ENCODE data around the gene KRTAP16-1.
"Not testable (repeated sequence)": the region's sequence is repeated elsewhere in the genome, so short reads cannot be mapped to it uniquely, and the experiment has no call there.

The KRTAP16-1 gene

DNA sequence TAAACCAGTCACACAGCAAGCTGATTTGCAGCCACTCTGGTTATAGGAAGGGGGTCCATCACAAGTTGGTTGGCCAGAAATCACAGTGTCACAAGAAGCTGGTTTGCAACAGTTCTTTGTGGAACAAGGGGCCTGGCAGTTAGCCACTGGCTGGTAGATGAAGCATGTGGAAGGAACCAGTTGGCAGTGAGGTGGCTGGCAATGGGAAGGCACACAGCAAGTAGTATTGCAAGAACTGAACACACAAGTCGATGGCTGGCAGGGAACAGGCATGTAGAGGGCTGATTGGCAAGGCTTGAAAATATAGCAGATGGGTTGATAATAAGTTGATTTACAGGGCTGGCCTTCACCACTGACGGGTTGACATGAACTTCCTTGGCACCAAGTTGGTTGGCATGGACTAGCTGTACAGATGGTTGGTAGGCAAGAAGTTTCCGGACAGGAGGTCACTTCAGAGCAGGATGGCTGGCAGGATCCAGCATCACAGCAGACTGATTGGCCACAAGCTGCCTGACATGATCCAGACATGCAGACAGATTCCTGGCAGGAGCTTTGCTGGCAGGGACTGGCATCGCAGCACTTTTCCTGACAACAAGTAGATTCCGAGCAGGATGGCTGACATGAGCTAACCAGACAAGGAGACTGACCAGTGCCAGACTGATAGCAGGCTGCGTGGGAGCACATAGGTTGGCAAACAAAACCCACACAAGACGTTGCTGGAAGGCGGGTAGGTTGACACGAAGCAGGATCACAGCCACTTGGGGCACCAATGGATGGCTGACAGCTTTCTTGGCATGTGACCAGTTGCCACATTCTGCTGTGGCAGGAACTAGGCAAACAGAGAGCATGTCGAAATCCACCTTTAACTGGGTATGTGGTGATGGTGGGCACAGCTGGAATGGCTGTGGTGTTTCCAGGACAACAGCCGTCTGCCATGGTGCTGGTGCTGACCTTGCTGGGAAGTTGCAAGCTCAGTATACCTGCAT lies 6.9 kb downstream of the KRTAP16-1 start, which contains the start of gene KRTAP29-1:
TSS of gene KRTAP29-1 (minus strand) at position 936 of the 986 bp plus-strand sequence. CDS start at position 936, 0 bp downstream.
- peak in 4 of 14 donors; percentile 1 to 97 (median 28) for DNase-seq

DNA sequence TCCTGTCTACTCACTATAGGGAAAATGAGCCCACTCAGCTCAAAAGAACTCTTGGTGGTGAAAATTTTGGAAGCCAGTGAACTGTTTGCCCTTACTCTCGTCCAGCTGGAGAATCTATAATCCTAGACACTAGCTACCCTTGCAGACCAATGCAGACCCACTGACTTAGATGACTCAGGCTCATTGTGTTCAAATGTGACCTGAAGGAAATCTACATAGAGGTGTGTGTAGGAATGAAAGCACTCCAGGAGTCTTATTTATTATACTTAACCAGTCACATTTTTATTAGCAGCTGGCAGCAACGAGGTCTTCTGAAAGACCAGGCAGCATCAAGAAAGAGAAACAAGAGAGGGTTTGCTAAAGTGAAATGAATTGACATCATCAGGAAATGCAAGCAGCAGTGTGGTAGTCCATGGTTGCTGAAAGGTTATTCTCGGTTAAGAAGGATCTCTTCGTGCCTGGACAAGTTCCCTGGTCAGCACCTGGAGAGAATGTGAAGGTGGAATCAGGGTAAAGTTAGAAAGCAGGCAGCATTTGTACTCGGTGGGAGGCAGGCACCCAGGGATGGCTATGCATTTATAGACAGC lies 7.8 kb downstream of the KRTAP16-1 start:
- DNase-seq = no peak

DNA sequence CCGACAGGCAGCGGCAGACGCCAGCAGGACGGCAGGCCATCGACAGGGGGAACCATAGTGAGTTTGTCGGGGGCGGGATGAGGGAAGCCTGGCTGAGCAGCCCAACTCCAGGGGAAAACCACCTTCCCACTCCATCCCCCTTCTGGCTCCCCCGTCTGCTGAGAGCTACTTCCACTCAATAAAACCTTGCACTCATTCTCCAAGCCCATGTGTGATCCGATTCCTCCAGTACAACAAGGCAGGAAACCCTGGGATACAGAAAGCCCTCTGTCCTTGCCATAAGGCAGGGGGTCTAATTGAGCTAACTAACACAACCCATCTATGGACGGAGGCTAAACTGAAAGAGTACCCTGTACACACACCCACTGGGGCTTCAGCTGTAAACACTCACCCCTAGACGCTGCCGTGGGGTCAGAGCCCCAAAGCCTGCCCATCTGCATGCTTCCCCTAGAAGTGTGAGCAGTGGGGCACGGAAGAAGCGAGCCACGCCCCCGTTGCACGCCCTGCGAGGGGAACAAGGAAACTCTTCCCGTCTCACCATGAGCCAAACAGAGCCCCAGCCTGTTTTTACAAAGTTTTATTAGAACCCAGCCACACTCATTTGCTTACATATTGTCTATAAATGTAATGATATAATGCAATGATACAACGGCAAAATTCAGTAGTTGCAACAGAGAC lies 10.5 kb downstream of the KRTAP16-1 start:
- no peak for DNase-seq

DNA sequence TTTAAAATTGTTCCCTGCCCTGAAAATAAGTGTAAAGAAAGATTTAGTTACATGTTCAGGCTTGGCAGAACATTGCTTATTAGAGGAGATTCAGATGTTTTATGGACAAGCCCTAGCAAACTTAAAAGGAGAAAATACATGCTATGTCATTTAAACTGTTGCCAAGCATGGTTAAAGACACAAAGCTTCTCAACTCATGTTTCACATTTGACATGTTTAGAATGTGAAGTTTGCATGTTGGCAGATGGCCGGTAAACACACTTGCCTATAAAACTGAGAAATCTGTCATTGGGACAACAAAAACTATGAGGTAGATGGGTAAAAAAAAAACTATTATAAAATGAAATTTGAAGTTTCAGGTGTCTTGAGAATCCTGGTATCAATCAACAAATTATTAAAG lies 12.3 kb downstream of the KRTAP16-1 start:
- DNase-seq = no peak

DNA sequence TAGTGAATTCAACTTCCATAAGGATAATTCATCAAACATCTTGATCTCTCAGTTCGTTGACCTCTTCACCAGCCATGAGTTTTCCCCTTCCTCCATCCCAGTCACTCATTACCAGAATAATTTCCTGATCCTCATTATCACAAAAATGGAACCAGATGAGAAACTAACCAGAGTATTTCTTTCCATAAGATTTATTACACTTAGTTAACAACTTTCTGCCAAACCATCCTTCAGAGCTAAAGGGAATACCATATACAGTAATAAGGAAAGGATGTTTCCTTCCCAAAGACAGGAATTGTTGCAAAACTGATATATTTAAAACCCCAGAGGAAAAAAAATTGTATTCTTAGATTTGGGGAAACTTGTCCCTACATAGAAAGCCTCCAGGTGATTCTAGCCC lies 15.1 kb downstream of the KRTAP16-1 start:
- no peak for DNase-seq

DNA sequence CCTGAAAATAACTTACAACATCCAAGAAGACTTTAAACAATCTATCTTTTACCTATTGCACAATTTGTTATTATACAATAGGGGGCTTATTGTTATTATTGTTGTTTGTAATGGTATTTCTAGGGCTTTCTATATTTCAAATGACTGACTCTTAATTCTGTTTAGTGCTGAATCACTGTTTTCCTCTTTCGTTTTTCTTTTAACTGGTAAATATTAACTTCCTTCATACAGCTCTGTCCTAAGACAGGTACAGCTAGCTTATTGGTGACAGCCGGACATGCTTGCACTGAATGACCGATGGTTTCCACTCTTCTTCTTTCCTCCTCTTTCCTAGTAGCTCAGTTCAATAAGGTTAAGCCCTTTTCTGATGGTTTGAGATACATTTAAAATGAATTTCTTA lies 22.1 kb downstream of the KRTAP16-1 start:
- no peak for DNase-seq

DNA sequence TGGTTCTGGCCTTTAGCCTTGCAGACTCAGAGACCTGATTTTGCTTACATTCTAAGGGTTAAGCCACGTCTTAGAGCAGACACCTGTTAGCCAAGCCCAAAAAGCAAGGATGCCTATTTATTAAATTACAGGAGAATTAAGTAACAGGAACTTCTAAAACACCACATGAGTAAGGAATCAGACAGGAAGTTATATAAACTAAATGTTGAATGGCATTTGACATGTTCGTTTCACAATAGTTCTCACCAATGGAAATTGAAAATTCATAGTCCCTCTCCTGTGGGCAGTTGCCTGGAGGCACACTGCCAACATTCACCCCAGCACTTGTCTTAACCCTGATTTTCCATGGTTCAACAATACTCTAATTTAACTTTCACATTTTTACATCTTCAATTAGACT lies 24.6 kb downstream of the KRTAP16-1 start:
- no peak for DNase-seq

DNA sequence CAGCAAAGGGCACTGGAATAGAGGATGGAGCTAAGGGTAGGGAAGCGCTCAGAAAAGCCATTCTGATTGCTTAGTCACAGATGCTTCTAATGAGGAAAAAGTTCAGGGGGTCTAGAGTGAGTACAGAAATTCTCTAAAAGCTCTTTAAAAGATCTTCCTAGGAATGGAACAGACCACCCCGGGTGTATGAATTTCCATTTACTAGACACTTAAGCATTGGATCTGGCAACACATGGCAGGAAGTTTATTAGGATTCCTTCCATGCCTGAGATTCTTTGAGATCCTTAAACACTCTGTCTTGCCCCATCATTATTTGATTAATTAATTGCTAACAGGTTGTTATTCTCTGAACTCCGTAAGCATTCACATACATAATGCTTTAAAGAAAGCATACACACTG lies 25.1 kb downstream of the KRTAP16-1 start:
- DNase-seq = no peak

DNA sequence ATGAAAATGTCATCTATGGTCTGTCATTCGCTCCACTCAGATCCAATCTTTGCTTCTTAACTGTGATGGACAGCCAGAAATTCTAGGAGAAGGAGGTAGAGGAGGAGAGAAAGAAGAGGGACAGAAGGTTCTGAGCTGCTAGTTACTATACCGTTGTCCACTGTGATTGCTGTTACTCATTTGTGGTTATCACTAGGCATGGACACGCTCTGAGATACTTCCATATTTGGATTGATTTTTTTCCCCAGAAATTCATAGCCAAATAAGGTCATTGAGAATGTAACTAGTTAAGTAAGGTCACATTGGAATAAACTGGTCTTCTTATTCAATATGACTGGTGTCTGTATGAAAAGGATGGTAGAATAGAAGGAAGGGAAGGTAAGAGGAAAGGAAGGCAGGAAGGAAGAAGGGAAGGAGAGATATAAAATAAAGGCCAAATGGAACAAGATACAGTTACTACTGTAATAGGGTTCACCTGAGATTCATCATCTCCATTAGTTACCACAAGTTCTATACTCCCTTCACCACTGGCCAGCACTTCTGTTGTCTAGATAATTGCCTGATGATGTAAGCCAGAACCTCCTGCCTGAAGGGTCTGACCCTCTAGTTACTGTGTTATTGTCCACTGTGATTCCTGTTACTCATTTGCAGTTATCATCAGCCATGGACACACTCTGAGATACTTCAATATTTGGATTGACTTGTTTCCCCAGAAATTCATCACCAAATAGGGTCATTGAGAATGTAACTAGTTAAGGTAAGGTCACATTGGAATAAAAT lies 30.7 kb downstream of the KRTAP16-1 start:
- no peak for DNase-seq

DNA sequence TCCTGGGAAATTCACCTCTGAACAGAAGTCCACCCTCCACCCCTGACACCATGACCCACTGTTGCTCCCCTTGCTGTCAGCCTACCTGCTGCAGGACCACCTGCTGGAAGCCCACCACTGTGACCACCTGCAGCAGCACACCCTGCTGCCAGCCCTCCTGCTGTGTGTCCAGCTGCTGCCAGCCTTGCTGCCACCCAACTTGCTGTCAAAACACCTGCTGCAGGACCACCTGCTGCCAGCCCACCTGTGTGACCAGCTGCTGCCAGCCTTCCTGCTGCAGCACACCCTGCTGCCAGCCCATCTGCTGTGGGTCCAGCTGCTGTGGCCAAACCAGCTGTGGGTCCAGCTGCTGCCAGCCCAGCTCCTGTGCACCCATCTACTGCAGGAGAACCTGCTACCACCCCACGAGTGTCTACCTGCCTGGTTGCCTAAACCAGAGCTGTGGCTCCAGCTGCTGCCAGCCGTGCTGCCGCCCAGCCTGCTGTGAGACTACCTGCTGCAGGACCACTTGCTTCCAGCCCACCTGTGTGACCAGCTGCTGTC lies 33.4 kb downstream of the KRTAP16-1 start, which contains the start of gene KRTAP9-7:
TSS of gene KRTAP9-7 (plus strand) at position 51 of the 543 bp plus-strand sequence. CDS start at position 51, 0 bp downstream.
- not testable (repeated sequence) for DNase-seq

DNA sequence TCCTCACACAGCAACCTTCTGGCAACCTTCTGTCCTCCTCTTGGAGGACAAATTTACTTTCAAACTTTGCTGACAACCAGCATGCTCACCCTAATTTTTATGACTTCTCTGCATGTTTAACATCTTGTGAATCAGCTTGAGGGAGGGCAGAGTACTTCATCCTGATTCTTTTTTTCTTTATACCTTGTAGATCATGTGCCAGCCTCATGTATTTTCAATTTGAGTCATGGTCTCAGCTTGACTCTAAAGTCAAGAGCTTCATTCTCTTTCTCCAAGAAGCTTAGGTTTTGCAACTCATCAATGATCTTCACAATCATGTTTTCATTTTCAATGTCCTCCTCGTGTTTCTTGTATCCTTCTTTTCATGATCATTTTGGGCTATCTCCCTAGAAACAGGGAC lies 37.3 kb downstream of the KRTAP16-1 start:
- DNase-seq = no peak

DNA sequence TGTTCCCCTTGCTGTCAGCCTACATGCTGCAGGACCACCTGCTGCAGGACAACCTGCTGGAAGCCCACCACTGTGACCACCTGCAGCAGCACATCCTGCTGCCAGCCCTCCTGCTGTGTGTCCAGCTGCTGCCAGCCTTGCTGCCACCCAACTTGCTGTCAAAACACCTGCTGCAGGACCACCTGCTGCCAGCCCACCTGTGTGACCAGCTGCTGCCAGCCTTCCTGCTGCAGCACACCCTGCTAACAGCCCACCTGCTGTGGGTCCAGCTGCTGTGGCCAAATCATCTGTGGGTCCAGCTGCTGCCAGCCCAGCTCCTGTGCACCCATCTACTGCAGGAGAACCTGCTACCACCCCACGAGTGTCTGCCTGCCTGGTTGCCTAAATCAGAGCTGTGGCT lies 37.8 kb downstream of the KRTAP16-1 start:
- DNase-seq = not testable (repeated sequence)

DNA sequence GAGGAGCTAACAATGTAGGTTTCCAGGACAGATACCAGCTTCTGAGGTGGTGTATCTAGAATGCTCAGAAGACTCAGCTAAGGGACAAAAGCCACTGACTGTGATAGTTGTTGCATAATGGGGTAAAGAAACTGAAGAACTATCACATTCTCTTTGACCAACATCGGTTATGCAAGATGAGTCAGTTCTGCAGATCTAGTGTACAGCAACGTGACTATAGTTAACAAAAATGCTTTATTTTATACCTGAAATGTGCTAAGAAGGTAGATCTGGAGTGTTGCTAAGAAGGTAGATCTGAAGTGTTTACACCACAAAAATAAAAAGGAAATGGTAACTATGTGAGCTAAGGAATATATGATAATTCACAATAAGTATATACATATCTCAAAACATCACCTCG lies 41.4 kb downstream of the KRTAP16-1 start:
- DNase-seq = no peak

DNA sequence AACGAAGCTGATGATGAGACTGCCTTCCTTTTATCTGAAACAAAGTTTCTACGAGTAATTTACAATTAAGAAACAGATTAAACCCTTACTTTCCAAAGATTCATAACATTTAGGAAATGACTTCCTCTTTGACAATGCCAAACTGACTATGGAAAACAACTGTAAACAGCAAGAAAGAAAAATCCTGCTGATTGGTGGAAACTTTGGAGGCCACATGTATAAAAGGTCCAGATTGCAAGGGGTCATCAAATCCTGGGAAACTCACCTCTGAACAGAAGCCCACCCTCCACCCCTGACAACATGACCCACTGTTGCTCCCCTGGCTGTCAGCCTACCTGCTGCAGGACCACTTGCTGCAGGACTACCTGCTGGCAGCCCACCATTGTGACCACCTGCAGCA lies 44.0 kb downstream of the KRTAP16-1 start, which contains the start of gene KRTAP9-6:
TSS of gene KRTAP9-6 (plus strand) at position 301 of the 400 bp plus-strand sequence. CDS start at position 301, 0 bp downstream.
- DNase-seq = no peak

DNA sequence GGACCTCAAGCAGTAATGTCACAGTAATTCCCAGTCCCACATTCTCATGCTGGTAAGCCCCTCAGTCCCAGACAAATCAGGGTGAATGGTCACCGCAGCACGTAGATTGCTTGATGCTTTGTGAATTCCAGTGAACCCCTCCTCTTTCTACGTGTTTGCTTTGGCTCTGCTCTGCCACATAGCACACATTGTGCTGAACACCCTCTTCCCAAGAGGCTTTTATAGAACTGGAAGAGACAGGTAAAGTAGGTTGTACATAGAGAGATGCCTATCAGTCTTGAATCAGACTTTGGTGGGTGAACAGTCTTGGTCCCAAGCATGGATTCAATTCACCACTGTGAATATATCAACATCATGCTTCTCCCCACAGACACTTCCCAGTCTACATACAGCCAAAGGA lies 44.5 kb downstream of the KRTAP16-1 start:
- no peak for DNase-seq

DNA sequence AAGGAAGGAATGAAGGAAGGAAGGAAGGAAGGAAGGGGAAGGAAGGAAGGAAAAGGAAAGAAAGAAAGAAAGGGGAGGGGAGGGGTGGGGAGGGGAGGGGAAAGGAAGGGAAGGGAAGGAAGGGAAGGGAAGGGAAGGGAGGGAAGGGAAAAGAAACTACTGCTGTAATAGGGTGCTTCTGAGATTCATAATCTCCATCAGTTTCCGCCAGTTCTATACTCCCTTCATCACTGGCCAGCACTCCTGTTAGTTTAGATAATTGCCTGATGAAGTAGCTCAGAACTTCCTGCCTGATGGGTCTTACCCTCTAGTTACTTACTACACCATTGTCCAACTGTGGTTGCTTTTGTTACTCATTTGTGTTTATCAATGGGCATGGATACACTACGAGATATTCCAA lies 45.9 kb downstream of the KRTAP16-1 start:
- DNase-seq = no peak

DNA sequence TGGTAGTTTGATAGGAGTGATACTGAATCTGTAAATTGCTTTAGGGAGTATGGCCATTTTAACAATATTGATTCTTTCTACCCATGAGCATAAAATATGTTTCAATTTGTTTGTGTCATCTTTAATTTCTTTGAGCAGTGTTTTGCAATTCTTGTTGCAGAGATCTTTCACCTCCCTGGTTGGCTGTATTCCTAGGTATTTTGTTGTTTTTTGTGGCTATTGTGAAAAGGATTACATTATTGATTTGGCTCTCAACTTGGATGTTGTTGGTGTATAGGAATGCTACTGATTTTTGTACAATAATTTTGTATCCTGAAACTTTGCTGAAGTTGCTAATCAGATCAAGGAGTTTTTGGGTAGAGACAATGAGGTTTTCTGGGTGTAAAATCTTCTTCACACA lies 50.7 kb downstream of the KRTAP16-1 start:
- DNase-seq = no peak
